ENCODE data around the gene OR51B4.
"Not testable (repeated sequence)": the region's sequence is repeated elsewhere in the genome, so short reads cannot be mapped to it uniquely, and the experiment has no call there.

OR51B4 gene

GRCh38 chr11:5297721-5298323 lies 3.9 kb downstream of the OR51B4 start:
- TF ChIP-seq CTCF (IDR thresholded peaks at IDR 0.05; ENCODE audit: low read depth, low read length, missing control alignments) = no peak
- DNase-seq (ENCODE audit: low read depth) = no peak
- in situ Hi-C loops (cut with HindIII; ENCODE audit: low sequenced_read_pairs) = no loop called here
- H3K4me3 ChIP-seq (ENCODE audit: low read depth, low read length) = no peak overlapping the region

GRCh38 chr11:5294342-5294995 lies 7.3 kb downstream of the OR51B4 start:
- in situ Hi-C loops (cut with HindIII; ENCODE audit: low sequenced_read_pairs); H3K4me3 ChIP-seq (ENCODE audit: low read depth, low read length); DNase-seq (ENCODE audit: low read depth): not testable (repeated sequence)

- no peak for DNase-seq (ENCODE audit: low read depth)
- in situ Hi-C loops (cut with HindIII; ENCODE audit: low sequenced_read_pairs) = no loop called here
- no peak overlapping the region for H3K4me3 ChIP-seq (ENCODE audit: low read depth, low read length)
- TF ChIP-seq CTCF (IDR thresholded peaks at IDR 0.05; ENCODE audit: low read depth, low read length, missing control alignments) = no peak
Observed at GRCh38 chr11:5293028-5293427, 8.7 kb downstream of the OR51B4 start.

- H3K4me3 ChIP-seq (ENCODE audit: low read depth, low read length) = no peak overlapping the region
- peak; percentile 6 for DNase-seq (ENCODE audit: low read depth)
- peak; percentile 70 for TF ChIP-seq CTCF (IDR thresholded peaks at IDR 0.05; ENCODE audit: low read depth, low read length, missing control alignments)
- in situ Hi-C loops (cut with HindIII; ENCODE audit: low sequenced_read_pairs) = no loop called here
Observed at GRCh38 chr11:5291207-5291838, 10.4 kb downstream of the OR51B4 start.

- DNase-seq (ENCODE audit: low read depth) = no peak
- no peak overlapping the region for H3K4me3 ChIP-seq (ENCODE audit: low read depth, low read length)
- no peak for TF ChIP-seq CTCF (IDR thresholded peaks at IDR 0.05; ENCODE audit: low read depth, low read length, missing control alignments)
- in situ Hi-C loops (cut with HindIII; ENCODE audit: low sequenced_read_pairs) = no loop called here
Observed at GRCh38 chr11:5290106-5290505, 11.6 kb downstream of the OR51B4 start.

- no peak for DNase-seq (ENCODE audit: low read depth)
- no peak for TF ChIP-seq CTCF (IDR thresholded peaks at IDR 0.05; ENCODE audit: low read depth, low read length, missing control alignments)
- H3K4me3 ChIP-seq (ENCODE audit: low read depth, low read length) = no peak overlapping the region
- in situ Hi-C loops (cut with HindIII; ENCODE audit: low sequenced_read_pairs) = no loop called here
Observed at GRCh38 chr11:5289696-5290095, 12.1 kb downstream of the OR51B4 start.
